Activated naive CD4-positive, alpha-beta T cell treated with anti-CD3 and anti-CD28 coated beads, Interleukin-2, amount 50 U/mL, for 72 hours (primary cell): Measurements from ENCODE around the gene ARID2. TPM values are rescaled to one million over a fixed set of nuclear protein-coding genes. Genes with fewer than 3 reads are reported as not detected.

Source experiments
- ATAC-seq, 2 donors: fragments of 150-1000 bp; cut with Tn5 transposase; 2 replicates each; pipeline ENCODE4 v1.10.0; 2021; ENCODE audit warnings: mild to moderate bottlenecking in 2 of 2, moderate library complexity in 2 of 2
- DNase-seq, 2 donors: peaks; one replicate each; pipeline ENCODE4 v3.0.0; 2021 to 2022; ENCODE audit warnings: low spot score in 2 of 2
- H3K27ac Mint-ChIP-seq, 2 donors: one replicate each; pipeline ENCODE4 v1.8.0; 2022; ENCODE audit warnings: mild to moderate bottlenecking in 2 of 2, mixed read lengths in 2 of 2
- H3K36me3 Mint-ChIP-seq, 2 donors: one replicate each; pipeline ENCODE4 v1.8.0; 2022; ENCODE audit warnings: mixed read lengths in 2 of 2
- H3K9me3 Mint-ChIP-seq, 2 donors: one replicate each; pipeline ENCODE4 v1.8.0; 2022; ENCODE audit warnings: mixed read lengths in 2 of 2
- total RNA-seq, 2 donors: library from RNA; stranded (reverse); gene quantifications; one replicate each; pipeline ENCODE4 v1.2.3, GENCODE V29; 2022

Gene ARID2
- total RNA-seq, 2 donors from 2014 or later: 25.7 to 31.5 TPM

DNA sequence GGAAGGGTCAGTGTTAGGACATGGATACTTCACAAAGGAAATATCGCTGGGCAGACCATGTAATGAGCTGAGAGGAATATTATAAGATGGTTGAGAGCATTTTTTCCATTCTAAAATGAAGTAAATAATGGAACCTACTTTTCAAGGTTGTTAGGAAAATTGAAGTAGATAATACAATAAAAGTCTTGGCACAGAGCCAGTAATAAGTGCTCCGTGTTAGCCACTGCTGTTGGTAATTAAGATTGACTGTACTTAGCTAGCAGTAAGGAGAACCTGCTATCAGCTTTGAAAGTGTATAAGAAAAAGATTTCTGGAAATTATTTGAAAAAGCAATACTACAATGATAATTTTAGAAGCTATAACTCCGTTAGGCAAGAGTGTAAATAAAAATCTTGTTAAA lies 183.3 kb downstream of the ARID2 start:
- ATAC-seq: no peak
- Mint-ChIP-seq H3K27ac (peak overlapping the region in 1 of 2 donors; percentile 55), H3K9me3 (no peaks in the 10 kb centered on the region), H3K36me3 (peaks cover 0 to 5% of the 10 kb centered on the region in 2 donors)
- no peak for DNase-seq

DNA sequence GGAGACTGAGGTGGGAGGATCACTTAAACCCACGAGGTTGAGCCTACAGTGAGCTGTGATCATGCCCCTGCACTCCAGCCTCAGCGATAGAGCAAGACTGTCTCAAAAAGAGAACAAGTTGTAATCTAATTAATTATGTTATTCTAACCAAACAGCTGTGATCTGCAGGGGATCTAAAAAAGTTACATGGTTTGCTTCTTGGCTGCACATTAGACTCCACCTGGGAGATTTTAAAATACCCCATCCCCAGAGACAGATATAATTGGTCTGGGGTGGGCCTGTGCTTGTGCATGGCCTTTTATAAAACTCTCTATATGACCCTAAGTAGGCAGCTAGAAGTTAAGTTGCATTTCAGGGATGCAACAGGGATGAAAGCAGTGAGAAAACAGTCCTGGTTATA lies 184.1 kb downstream of the ARID2 start:
- DNase-seq (no peak), ATAC-seq (no peak)
- Mint-ChIP-seq H3K36me3 (peaks cover 0 to 5% of the 10 kb centered on the region in 2 donors), H3K9me3 (no peaks in the 10 kb centered on the region), H3K27ac (peak overlapping the region in 1 of 2 donors; percentile 44)

DNA sequence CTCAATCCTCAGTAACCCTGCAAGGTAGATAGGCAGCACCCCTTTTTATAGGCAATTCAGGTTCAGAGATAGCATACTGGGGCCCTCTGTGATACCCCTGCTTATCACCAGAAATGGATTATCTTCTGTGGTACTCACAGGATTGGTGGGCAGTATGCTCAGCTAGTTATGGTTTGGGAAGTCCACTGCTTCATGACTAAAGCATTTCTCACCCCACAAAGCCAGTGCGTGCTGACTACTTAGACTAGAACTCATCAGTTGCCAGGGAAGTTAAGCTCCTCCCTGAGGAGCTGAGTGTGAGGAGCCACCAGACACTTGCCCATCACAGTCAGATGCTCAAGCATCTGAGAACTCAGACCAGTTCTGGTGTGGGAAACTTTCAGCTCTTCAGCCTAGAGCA lies 184.6 kb downstream of the ARID2 start:
- Mint-ChIP-seq H3K27ac (no peak overlapping the region), H3K36me3 (peaks cover 0 to 5% of the 10 kb centered on the region in 2 donors), H3K9me3 (no peaks in the 10 kb centered on the region)
- ATAC-seq: peak in 1 of 2 donors; percentile 42
- DNase-seq: no peak

DNA sequence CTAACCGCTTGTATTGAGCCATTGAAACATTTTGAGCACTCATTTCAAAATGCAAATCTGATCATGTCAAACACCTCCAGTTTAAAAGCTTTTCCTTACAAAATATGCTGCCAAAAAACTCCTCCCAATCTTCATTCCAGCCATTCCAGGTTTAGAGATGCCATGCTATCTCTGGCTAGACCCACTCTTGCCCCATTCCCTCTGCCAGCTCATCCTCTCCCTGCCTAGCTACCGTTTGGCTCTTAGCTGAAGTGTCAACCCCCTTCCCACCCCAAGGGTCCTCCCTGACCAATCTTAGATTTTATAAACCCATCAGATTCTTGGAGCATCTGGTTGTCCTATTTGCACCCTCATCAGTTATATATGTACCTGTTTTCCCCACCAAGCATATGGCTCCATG lies 185.9 kb downstream of the ARID2 start:
- DNase-seq: no peak
- Mint-ChIP-seq H3K27ac (peak overlapping the region; percentile 23 to 47), H3K9me3 (no peaks in the 10 kb centered on the region)

DNA sequence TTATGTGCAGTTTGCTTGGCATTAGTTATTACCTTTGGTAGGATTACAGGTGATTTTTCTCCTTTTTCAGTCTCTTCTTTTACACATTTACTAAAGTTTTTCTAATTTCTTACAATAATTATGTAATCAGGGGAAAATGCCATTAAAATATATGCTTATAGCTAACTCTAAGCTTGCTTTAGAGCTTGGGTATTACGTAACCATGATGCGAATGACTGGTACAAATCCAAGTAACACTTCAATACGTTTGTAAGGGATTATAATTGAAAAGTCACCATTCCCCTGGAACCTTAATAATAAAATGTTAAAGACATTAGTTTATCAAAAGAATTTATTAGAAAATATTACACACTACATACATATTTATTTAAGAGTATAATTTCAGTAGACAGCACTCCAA lies 189.3 kb downstream of the ARID2 start:
- DNase-seq: no peak
- no peak overlapping the region for H3K27ac Mint-ChIP-seq
- no peaks in the 10 kb centered on the region for H3K36me3 Mint-ChIP-seq
- no peak for ATAC-seq
- no peaks in the 10 kb centered on the region for H3K9me3 Mint-ChIP-seq

More for the DNA sequence above, 185.9 kb downstream of the ARID2 start:
- no peaks in the 10 kb centered on the region for H3K36me3 Mint-ChIP-seq
- no peak for ATAC-seq

DNA sequence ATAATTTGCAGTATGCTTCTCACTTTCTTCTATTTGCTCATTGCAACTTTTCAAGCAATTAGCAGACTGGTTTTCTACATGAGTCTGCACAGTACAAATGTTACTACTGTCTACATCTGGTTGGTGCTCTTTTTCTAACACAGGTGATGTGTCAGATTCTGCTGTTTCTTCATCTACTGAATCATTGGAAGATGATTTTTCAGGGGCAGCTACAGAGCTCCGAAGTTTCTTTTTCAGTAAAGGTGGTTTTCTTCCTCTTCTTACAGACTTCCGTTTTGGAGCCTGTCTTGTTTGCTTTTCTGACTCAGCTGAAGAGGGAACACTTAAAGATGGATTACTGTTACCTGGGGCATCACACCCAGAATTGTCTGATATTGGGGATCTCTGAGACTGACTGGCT lies 198.8 kb downstream of the ARID2 start:
- peaks cover 20 to 30% of the 10 kb centered on the region in 2 donors for H3K36me3 Mint-ChIP-seq
- DNase-seq (no peak), ATAC-seq (peak; percentile 62 to 88)
- peak overlapping the region; percentile 51 to 81 for H3K27ac Mint-ChIP-seq
- no peaks in the 10 kb centered on the region for H3K9me3 Mint-ChIP-seq

DNA sequence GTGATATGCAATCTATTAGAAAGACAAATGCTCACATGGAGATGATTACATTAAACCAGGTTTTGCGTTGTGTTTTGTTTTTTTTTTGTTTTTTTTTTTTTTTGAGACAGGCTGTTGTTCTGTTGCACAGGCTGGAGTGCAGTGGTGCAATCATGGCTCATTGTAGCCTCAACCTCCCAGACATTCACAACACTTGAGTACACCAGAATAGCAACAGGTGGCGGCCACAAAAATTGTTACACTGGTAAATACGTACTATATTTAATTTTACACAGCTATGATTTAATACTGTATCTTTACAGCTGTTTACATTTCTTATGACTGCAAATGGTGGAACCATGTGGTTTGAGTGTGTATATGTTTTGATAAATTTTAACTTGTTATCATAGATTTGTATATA lies 200.9 kb downstream of the ARID2 start:
- Mint-ChIP-seq H3K36me3 (peaks cover 20 to 30% of the 10 kb centered on the region in 2 donors), H3K9me3 (no peaks in the 10 kb centered on the region), H3K27ac (no peak overlapping the region)
- DNase-seq: no peak
- no peak for ATAC-seq

DNA sequence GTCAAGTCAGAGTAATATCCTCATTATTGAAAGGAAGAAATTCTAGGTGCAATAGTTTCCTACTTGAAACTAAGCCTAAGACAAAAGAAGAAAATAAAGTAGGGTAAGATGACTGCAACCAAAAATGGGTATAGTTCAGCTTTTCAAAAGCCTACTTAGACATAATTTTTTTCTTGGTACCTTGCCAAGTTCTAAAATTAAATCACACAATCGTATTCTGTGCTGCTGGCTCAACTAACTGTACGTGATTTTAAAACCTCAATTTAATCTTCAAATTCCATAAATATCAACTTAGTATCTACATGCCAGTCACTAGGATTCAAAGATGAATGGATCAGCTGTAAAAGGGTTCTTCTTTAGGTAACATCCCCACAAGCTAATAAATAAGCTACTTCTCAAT lies 204.0 kb downstream of the ARID2 start:
- DNase-seq (no peak), ATAC-seq (no peak)
- peaks cover 0 to 18% of the 10 kb centered on the region in 2 donors for H3K36me3 Mint-ChIP-seq
- H3K27ac Mint-ChIP-seq: no peak overlapping the region
- no peaks in the 10 kb centered on the region for H3K9me3 Mint-ChIP-seq

DNA sequence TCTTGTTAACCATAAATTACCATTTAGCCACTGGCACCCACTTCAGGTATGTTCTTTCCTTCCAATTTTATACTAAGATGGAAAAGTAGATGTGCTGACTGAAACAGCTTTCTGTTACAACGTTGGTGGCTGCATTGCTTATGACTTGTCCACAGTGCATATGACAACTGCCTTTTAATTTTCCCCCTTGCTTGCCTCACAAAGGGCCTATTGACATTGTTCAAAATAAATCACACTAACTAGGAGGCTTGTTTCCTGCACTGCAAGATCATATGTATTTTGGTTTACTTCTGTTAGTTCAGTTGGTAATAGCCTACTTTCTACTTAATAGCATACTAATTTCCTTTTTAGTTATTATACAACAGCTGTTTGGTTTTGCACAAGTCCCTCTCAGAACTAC lies 205.4 kb downstream of the ARID2 start:
- ATAC-seq (no peak), DNase-seq (no peak)
- Mint-ChIP-seq H3K36me3 (peaks cover 0 to 18% of the 10 kb centered on the region in 2 donors), H3K9me3 (no peaks in the 10 kb centered on the region), H3K27ac (no peak overlapping the region)

DNA sequence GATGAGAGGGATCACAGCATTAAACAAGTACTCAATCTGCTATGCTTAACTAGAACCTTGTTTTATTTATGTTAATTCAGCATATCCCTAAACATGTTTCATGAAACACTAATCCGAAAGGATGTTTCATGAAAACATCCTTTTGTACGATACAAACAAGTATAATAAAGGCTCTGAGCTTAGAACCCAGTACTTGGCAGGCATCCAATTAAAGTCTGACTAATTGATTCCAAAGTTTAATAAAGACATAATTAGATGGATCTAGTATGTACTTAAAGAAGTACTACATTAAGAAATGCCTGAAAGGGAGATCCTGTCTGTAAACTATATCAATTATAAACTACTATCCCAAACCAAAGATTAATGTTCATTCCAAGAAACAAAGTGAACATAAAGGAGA lies 209.1 kb downstream of the ARID2 start:
- ATAC-seq (no peak), DNase-seq (no peak)
- H3K36me3 Mint-ChIP-seq: peaks cover 12 to 46% of the 10 kb centered on the region in 2 donors
- no peak overlapping the region for H3K27ac Mint-ChIP-seq
- H3K9me3 Mint-ChIP-seq: peaks cover 0 to 12% of the 10 kb centered on the region in 2 donors

DNA sequence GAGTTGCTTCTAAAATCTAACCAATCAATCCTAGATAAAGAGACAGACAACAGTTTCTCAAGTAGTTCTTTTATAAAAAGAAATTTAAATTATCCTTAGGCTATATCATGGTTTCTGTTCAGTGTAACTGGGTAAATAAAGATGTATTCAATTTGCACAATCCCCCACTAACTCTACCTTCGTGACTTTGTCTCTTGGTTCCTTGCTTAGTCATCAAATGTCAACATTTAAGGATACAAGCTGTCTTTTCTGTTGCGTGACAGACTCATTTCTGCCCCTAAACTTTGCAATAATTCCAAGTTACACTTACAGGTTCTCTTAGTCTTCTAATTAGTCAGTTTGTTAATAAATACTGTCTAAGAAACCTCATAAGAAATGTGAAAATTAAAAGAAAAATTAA lies 210.3 kb downstream of the ARID2 start:
- Mint-ChIP-seq H3K36me3 (peaks cover 12 to 46% of the 10 kb centered on the region in 2 donors), H3K9me3 (peaks cover 0 to 12% of the 10 kb centered on the region in 2 donors), H3K27ac (peak overlapping the region in 1 of 2 donors; percentile 53)
- DNase-seq: no peak
- ATAC-seq: no peak

DNA sequence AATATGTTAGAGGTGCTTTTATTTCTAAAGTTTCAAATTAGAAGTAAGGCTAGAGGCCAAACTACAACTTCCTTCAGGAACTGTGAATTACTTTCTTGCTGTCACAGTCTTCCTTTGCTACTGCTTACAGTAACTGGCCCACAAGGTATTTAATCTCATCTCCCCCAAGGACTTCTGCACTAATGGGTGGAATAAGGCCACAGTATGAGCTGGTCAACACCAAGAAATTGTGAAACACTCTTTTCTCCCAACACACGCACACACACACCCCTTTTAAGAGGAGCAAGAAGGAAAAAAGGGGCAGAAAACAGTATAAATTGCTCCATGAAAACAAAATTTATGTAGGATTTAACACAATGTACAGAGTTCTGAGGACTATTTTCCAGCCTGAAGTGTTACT lies 215.3 kb downstream of the ARID2 start:
- H3K27ac Mint-ChIP-seq: peak overlapping the region in 1 of 2 donors; percentile 10
- DNase-seq (no peak), ATAC-seq (no peak)
- peaks cover 12 to 43% of the 10 kb centered on the region in 2 donors for H3K36me3 Mint-ChIP-seq
- H3K9me3 Mint-ChIP-seq: peaks cover 0 to 12% of the 10 kb centered on the region in 2 donors

DNA sequence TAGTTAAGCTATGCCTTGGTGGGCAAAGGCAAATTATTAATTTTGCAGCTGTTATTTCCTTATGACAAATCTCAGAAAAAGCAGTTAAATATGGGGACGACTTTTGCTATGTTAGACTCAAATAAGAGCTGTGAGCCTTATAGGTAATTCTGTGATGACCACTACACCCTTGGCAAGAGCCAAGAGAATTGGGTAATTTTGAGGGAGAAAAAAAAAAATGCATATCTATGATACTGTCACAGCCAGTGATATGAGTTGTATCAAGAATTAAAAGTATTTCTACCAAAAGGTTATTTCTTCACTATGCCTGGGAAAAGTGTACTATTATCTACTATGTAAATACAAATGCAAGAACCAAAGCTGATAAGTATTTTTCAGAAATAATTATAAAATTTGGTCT lies 216.9 kb downstream of the ARID2 start:
- H3K9me3 Mint-ChIP-seq: peaks cover 0 to 10% of the 10 kb centered on the region in 2 donors
- H3K27ac Mint-ChIP-seq: no peak overlapping the region
- DNase-seq (no peak), ATAC-seq (no peak)
- peaks cover 10 to 26% of the 10 kb centered on the region in 2 donors for H3K36me3 Mint-ChIP-seq

DNA sequence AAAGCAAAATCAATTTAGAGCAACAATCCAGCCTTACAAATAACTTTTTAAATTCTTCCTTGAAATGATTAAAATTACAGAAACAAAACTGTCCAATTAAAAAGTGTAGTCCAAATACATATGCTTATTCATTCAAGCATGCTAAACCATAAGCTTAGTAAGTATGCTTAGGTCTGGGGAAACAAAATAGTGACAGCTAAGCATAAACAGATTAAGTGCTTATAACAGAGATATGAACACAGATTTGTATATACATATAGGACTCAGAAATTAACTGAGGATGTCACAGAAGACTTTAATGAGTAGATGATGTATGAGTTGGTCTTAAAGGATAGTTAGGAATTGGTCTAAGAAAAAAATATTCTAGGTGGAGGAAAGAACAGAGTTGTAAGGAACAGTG lies 219.0 kb downstream of the ARID2 start:
- DNase-seq: no peak
- ATAC-seq: no peak
- no peaks in the 10 kb centered on the region for H3K9me3 Mint-ChIP-seq
- H3K27ac Mint-ChIP-seq: no peak overlapping the region
- peaks cover 0 to 9% of the 10 kb centered on the region in 2 donors for H3K36me3 Mint-ChIP-seq
